GM12878 (cell line): ENCODE data around the gene TSPAN31. TPM values are rescaled to one million over a fixed set of nuclear protein-coding genes. Genes with fewer than 3 reads are reported as not detected.

Experiments
- ATAC-seq: fragments of 200-7000 bp; cut with Tn5 transposase; 3 replicates; pipeline ENCODE4 v1.9.1; 2020; ENCODE audit warnings: mild to moderate bottlenecking, moderate library complexity
- BruUV-seq: library from RNA; stranded (reverse); fragments of 400-500 nt; replicated peaks from 2 replicates; lab custom pipeline; 2021; lab: Mats Ljungman, UMichigan
- CTCF ChIA-PET: fragments of 300-600 bp; sonication (Branson Sonifier 250); formaldehyde crosslinking; extraction: SDS; loops from one replicate; lab custom pipeline; 2021; ENCODE audit warnings: inconsistent platforms; lab: Yijun Ruan, JAX
- POLR2A ChIA-PET: fragments of 350-600 bp; formaldehyde crosslinking; extraction: SDS; loops from one replicate; lab custom pipeline; 2021; ENCODE audit warnings: inconsistent platforms; lab: Charles Lee
- RAD21 ChIA-PET: fragments of 300-600 bp; sonication (Branson Sonifier 250); formaldehyde crosslinking; loops from one replicate; lab custom pipeline; 2023; ENCODE audit warnings: antibody characterized with exemption; ENCODE audit not compliant: unreplicated experiment; lab: Charles Lee
- SMC1A ChIA-PET: fragments of 300-600 bp; sonication (Branson Sonifier 250); formaldehyde crosslinking; loops from one replicate; lab custom pipeline; 2023; ENCODE audit not compliant: unreplicated experiment, uncharacterized antibody; lab: Charles Lee
- DNase-seq: peaks from one replicate; pipeline ENCODE4 v3.0.0-alpha.2; 2011; ENCODE audit warnings: low read depth, low spot score
- FAIRE-seq: peaks from 3 replicates; lab custom pipeline; 2011; peaks lifted over from hg19 to GRCh38; lab: Jason Lieb, UNC
- H2AFZ ChIP-seq: 2 replicates; pipeline ENCODE4 v1.6.0; 2011; ENCODE audit warnings: low read depth, low read length, control low read depth; ENCODE audit not compliant: control insufficient read depth
- H3K27ac ChIP-seq: 2 replicates; pipeline ENCODE4 v1.5.1; 2011; ENCODE audit warnings: control low read depth; ENCODE audit not compliant: control insufficient read depth, insufficient read depth
- H3K27me3 ChIP-seq, 2 experiments: replicated peaks in 1 of 2; 2 replicates each; pipeline versions ENCODE4 v1.6.0 to v1.6.1; 2011; ENCODE audit warnings: low read length in 1 of 2; ENCODE audit not compliant: control insufficient read depth in 2 of 2, insufficient read depth in 2 of 2
- H3K36me3 ChIP-seq, 2 experiments: 2 replicates each; pipeline ENCODE4 v1.5.1; 2011; ENCODE audit warnings: low read length in 1 of 2; ENCODE audit not compliant: control insufficient read depth in 2 of 2, insufficient read depth in 2 of 2
- H3K4me1 ChIP-seq: 2 replicates; pipeline ENCODE4 v1.6.1; 2011; ENCODE audit warnings: mild to moderate bottlenecking, low read length, moderate library complexity, mixed read lengths; ENCODE audit not compliant: control insufficient read depth, insufficient read depth
- H3K4me2 ChIP-seq: 2 replicates; pipeline ENCODE4 v1.6.0; 2011; ENCODE audit warnings: control low read depth; ENCODE audit not compliant: control insufficient read depth, insufficient read depth
- H3K4me3 ChIP-seq: fragments of 200-600 bp; sonication (generic); 2 replicates; pipeline ENCODE4 v1.5.1; 2016
- H3K79me2 ChIP-seq: 2 replicates; pipeline ENCODE4 v1.6.0; 2011; ENCODE audit warnings: low read length; ENCODE audit not compliant: control insufficient read depth, insufficient read depth
- H3K9ac ChIP-seq: 2 replicates; pipeline ENCODE4 v1.8.0; 2011; ENCODE audit warnings: low read length, control low read depth, mixed read lengths; ENCODE audit not compliant: control insufficient read depth, insufficient read depth
- H3K9me3 ChIP-seq: replicated peaks from 3 replicates; pipeline ENCODE4 v1.5.1; 2011; ENCODE audit warnings: mild to moderate bottlenecking, low read length; ENCODE audit not compliant: control insufficient read depth, insufficient read depth
- H4K20me1 ChIP-seq: 2 replicates; pipeline ENCODE4 v1.6.0; 2011; ENCODE audit not compliant: control insufficient read depth, insufficient read depth
- ATF7 ChIP-seq: fragments of 450-650 bp; IDR thresholded peaks from 2 replicates; pipeline ENCODE4 v1.6.1; 2016; ENCODE audit warnings: low read depth, mild to moderate bottlenecking
- IKZF1 ChIP-seq: fragments of 450-650 bp; conservative IDR thresholded peaks from 2 replicates; pipeline ENCODE4 v1.6.1; 2017; ENCODE audit warnings: antibody characterized with exemption, mild to moderate bottlenecking
- SMARCA5 ChIP-seq: fragments of 450-650 bp; IDR thresholded peaks from 2 replicates; pipeline ENCODE4 v1.6.1; 2017; ENCODE audit warnings: mild to moderate bottlenecking
- STAT1 ChIP-seq: fragments of 450-650 bp; conservative IDR thresholded peaks from 2 replicates; pipeline ENCODE4 v1.6.1; 2014; ENCODE audit warnings: antibody characterized with exemption, mild to moderate bottlenecking
- WGBS: methylation state at CpG from one replicate; pipeline ENCODE4 v1.1.6; 2016; ENCODE audit warnings: low lambda C conversion rate; ENCODE audit not compliant: insufficient replicate concordance, insufficient coverage; ENCODE audit errors: missing lambda C conversion rate; 5-methylcytosine and 5-hydroxymethylcytosine counted together
- in situ Hi-C: fragments of 300-500 bp; cut with MboI; formaldehyde crosslinking; loops from 9 replicates; pipeline ENCODE4 v1.14.3; 2018; ENCODE audit warnings: mixed read lengths
- intact Hi-C: fragments of 100-400 bp; cut with micrococcal nuclease; formaldehyde crosslinking; loops from one replicate; pipeline ENCODE4 v1.14.2; 2022; ENCODE audit not compliant: unreplicated experiment
- polyA plus RNA-seq, 11 experiments: library from polyadenylated mRNA; depleted of rRNA in 4 of 11; unstranded in 6 of 11; stranded (reverse) in 5 of 11; fragments of >200 nt; fragmentation: Nextera tagmentation in 4 of 11; fragmentation: Illumina TruSeq in 1 of 11; extraction: Ambion mirVana in 4 of 11; extraction: Trizol in 1 of 11; gene quantifications; 1 replicate in 1 of 11; 2 replicates in 10 of 11; pipeline versions ENCODE4 v1.2.1 to v1.2.3, GENCODE V29; 2011 to 2016; ENCODE audit warnings: inconsistent platforms in 2 of 11, missing spikeins in 2 of 11, low read depth in 1 of 11
- total RNA-seq, 4 experiments: library from RNA; depleted of rRNA in 3 of 4; stranded (reverse); fragments of >200 nt in 3 of 4; fragmentation: Illumina TruSeq in 1 of 4; extraction: Trizol in 1 of 4; gene quantifications; 2 replicates each; pipeline versions ENCODE4 v1.2.1 to v1.2.3, GENCODE V29; 2013 to 2021
- TF ChIP-seq, protein P1 (sequence below): fragments of 450-650 bp; IDR thresholded peaks from 2 replicates; pipeline ENCODE4 v1.6.1; 2017; ENCODE audit warnings: low read depth, mild to moderate bottlenecking, moderate library complexity

Gene TSPAN31
- total and polyA plus RNA-seq, 10 of the 15 experiments (the other 5 are each of a cell fraction or from before 2014, with no cell fraction given): 11.8 to 32.2 (median 24.7) TPM

DNA sequence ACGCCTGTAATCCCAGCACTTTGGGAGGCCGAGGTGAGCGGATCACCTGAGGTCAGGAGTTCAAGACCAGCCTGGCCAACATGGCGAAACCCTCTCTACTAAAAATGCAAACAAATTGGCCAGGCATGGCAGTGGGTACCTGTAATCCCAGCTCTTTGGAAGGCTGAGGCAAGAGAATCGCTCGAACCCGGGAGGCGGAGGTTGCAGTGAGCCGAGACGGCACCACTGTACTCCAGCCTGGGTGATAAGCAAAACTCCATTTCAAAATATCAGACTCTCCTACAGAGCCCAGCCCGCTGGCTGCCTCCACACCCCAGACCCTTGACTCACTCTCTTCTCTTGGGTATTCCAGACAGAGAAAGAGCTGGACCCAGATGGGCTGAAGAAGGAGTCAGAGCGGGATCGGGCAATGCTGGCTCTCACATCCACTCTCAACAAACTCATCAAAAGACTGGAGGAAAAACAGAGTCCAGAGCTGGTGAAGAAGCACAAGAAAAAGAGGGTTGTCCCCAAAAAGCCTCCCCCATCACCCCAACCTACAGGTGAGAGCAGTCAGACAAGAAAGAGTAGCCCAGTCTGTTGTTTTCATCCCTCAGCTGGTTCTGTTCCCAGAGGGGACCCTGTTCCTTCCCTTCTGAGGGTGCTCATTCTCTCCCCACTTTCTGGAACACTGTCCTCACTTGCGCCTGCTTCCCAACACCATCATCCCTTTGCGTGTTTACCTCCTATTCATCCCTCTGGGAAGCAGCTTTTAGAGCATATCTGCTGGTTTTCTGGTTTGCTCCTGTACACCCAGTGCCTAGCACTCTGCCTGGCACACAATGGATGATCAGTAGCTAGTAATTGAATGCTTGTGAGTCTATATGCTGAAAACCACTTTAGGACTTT is 26.0 kb upstream of the TSPAN31 start:
- BruUV-seq: no TSS peak
- no peak for ATAC-seq
- FAIRE-seq: no peak

More for the DNA sequence above, 26.0 kb upstream of the TSPAN31 start:
- ChIA-PET POLR2A (no interaction called here), SMC1A (interaction anchor here (0.6 kb wide), 1 partner anchor 218 kb away, joined by 3 read pairs; no protein-coding TSS in a partner anchor), CTCF (no interaction called here), RAD21 (no interaction called here)
- Histone ChIP-seq H3K9me3 (no peaks in the 10 kb centered on the region), H3K36me3 (peaks cover 14 to 20% of the 10 kb centered on the region in 2 experiments), H2AFZ (no peak overlapping the region), H3K27ac (no peak overlapping the region), H3K27me3 (no peaks in the 10 kb centered on the region), H4K20me1 (no peaks in the 10 kb centered on the region), H3K79me2 (no peaks in the 10 kb centered on the region), H3K4me3 (no peak overlapping the region), H3K4me1 (no peaks in the 10 kb centered on the region), H3K9ac (no peak overlapping the region), H3K4me2 (no peak overlapping the region)
- 99% methylated on average over 15 of the region's 15 CpGs for WGBS
- in situ Hi-C loops: no loop called here
- no peak for DNase-seq
- intact Hi-C loops: no loop called here
- TF ChIP-seq IKZF1 (no peak), ATF7 (no peak), SMARCA5 (no peak), STAT1 (no peak)
- TF ChIP-seq, protein P1, sequence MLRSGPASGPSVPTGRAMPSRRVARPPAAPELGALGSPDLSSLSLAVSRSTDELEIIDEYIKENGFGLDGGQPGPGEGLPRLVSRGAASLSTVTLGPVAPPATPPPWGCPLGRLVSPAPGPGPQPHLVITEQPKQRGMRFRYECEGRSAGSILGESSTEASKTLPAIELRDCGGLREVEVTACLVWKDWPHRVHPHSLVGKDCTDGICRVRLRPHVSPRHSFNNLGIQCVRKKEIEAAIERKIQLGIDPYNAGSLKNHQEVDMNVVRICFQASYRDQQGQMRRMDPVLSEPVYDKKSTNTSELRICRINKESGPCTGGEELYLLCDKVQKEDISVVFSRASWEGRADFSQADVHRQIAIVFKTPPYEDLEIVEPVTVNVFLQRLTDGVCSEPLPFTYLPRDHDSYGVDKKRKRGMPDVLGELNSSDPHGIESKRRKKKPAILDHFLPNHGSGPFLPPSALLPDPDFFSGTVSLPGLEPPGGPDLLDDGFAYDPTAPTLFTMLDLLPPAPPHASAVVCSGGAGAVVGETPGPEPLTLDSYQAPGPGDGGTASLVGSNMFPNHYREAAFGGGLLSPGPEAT: no peak
